DLD1 (cell line): ENCODE results near the gene BZW1.
"Not testable (repeated sequence)": the region's sequence is repeated elsewhere in the genome, so short reads cannot be mapped to it uniquely, and the experiment has no call there.

Experiments
- in situ Hi-C: cut with HindIII; loops from 2 replicates; pipeline ENCODE4 v1.10.0; 2017; ENCODE audit warnings: low sequenced_read_pairs

BZW1 gene

GRCh38 chr2:200790185-200790584, 21.5 kb upstream of the BZW1 start:
- in situ Hi-C loops, result no loop called here

GRCh38 chr2:200791905-200792304, 19.8 kb upstream of the BZW1 start:
- in situ Hi-C loops, result no loop called here

GRCh38 chr2:200794143-200794542, 17.6 kb upstream of the BZW1 start:
- in situ Hi-C loops, result no loop called here

- in situ Hi-C loops, result no loop called here
Observed at GRCh38 chr2:200795028-200795440, 16.7 kb upstream of the BZW1 start.

GRCh38 chr2:200796561-200796960, 15.1 kb upstream of the BZW1 start:
- in situ Hi-C loops, result no loop called here

GRCh38 chr2:200797242-200797770, 14.4 kb upstream of the BZW1 start:
- in situ Hi-C loops, result no loop called here

- in situ Hi-C loops, result no loop called here
Observed at GRCh38 chr2:200798514-200798913, 13.2 kb upstream of the BZW1 start.

- in situ Hi-C loops, result no loop called here
Observed at GRCh38 chr2:200800458-200800857, 11.3 kb upstream of the BZW1 start.

GRCh38 chr2:200801431-200801830, 10.3 kb upstream of the BZW1 start:
- in situ Hi-C loops, result not testable (repeated sequence)

GRCh38 chr2:200809506-200810251, 2.0 kb upstream of the BZW1 start:
- in situ Hi-C loops, result no loop called here

- in situ Hi-C loops, result no loop called here
Observed at GRCh38 chr2:200810252-200810997, 1.3 kb upstream of the BZW1 start.

GRCh38 chr2:200810998-200811332, 745 bp upstream of the BZW1 start:
- in situ Hi-C loops, result no loop called here

GRCh38 chr2:200812122-200813022, 662 bp downstream of the BZW1 start:
- in situ Hi-C loops, result no loop called here

GRCh38 chr2:200814276-200814815, 2.6 kb downstream of the BZW1 start:
- in situ Hi-C loops, result no loop called here

- in situ Hi-C loops, result no loop called here
Observed at GRCh38 chr2:200814917-200815316, 3.2 kb downstream of the BZW1 start.

- in situ Hi-C loops, result not testable (repeated sequence)
Observed at GRCh38 chr2:200818732-200819131, 7.0 kb downstream of the BZW1 start.

GRCh38 chr2:200820573-200821234, 9.0 kb downstream of the BZW1 start:
- in situ Hi-C loops, result no loop called here

GRCh38 chr2:200821686-200822245, 10.1 kb downstream of the BZW1 start:
- in situ Hi-C loops, result no loop called here

- in situ Hi-C loops, result no loop called here
Observed at GRCh38 chr2:200828104-200828503, 16.4 kb downstream of the BZW1 start.
